Endothelial cell of umbilical vein (primary cell): ENCODE data around the gene PKNOX2. TPM values are rescaled to one million over a fixed set of nuclear protein-coding genes. Genes with fewer than 3 reads are reported as not detected.

Experiments
- BruUV-seq: library from RNA; stranded (reverse); fragments of 400-500 nt; replicated peaks from 2 replicates; lab custom pipeline; 2021; lab: Mats Ljungman, UMichigan
- CTCF ChIA-PET: fragments of 300-600, 350-600 bp; sonication (Branson Sonifier 250); formaldehyde crosslinking; loops from one replicate; lab custom pipeline; 2021; ENCODE audit warnings: antibody characterized with exemption, inconsistent platforms; lab: Charles Lee
- POLR2A ChIA-PET: fragments of 300-600, 350-600 bp; sonication (Branson Sonifier 250); formaldehyde crosslinking; loops from one replicate; lab custom pipeline; 2021; ENCODE audit warnings: antibody characterized with exemption, inconsistent platforms; lab: Charles Lee
- DNase-seq: peaks from one replicate; pipeline ENCODE4 v3.0.0-alpha.2; 2011; ENCODE audit warnings: low read depth, low spot score
- FAIRE-seq: peaks from 2 replicates; lab custom pipeline; 2011; peaks lifted over from hg19 to GRCh38; lab: Jason Lieb, UNC
- H2AFZ ChIP-seq: 2 replicates; pipeline ENCODE4 v1.6.0; 2012; ENCODE audit warnings: low read depth, low read length, control low read depth, inconsistent platforms
- H3K27ac ChIP-seq: 2 replicates; pipeline ENCODE4 v1.5.1; 2011; ENCODE audit warnings: low read depth, mild to moderate bottlenecking, control low read depth, low read length, moderate library complexity; ENCODE audit not compliant: insufficient read depth
- H3K27me3 ChIP-seq, 2 experiments: 2 replicates each; pipeline versions ENCODE4 v1.6.0 to v1.6.1; 2011; ENCODE audit warnings: low read length in 2 of 2, mixed read lengths in 1 of 2; ENCODE audit not compliant: control insufficient read depth in 2 of 2, insufficient read depth in 2 of 2
- H3K36me3 ChIP-seq, 2 experiments: 2 replicates in 1 of 2; 3 replicates in 1 of 2; pipeline ENCODE4 v1.5.1; 2011; ENCODE audit warnings: low read length in 2 of 2, mild to moderate bottlenecking in 1 of 2, moderate library complexity in 1 of 2; ENCODE audit not compliant: control insufficient read depth in 2 of 2, insufficient read depth in 2 of 2; ENCODE audit errors: extremely low read depth in 1 of 2
- H3K4me1 ChIP-seq: 3 replicates; pipeline ENCODE4 v1.5.1; 2011; ENCODE audit warnings: mild to moderate bottlenecking, low read length; ENCODE audit not compliant: control insufficient read depth, insufficient read depth; ENCODE audit errors: extremely low read depth
- H3K4me2 ChIP-seq: 2 replicates; pipeline ENCODE4 v1.6.1; 2011; ENCODE audit warnings: low read length, control low read depth, mixed read lengths; ENCODE audit not compliant: insufficient read depth
- H3K4me3 ChIP-seq, 3 experiments: fragments of 200-600 bp in 1 of 3; sonication (generic), shearing (Covaris generic) in 1 of 3; replicated peaks in 1 of 3; 2 replicates each; pipeline ENCODE4 v1.5.1; 2011 to 2016; ENCODE audit warnings: control low read depth in 3 of 3, low read length in 3 of 3, mild to moderate bottlenecking in 2 of 3, inconsistent platforms in 1 of 3, low read depth in 1 of 3, moderate library complexity in 1 of 3; ENCODE audit not compliant: insufficient read depth in 1 of 3
- H3K79me2 ChIP-seq: 2 replicates; pipeline ENCODE4 v1.6.0; 2012; ENCODE audit warnings: low read length, inconsistent platforms; ENCODE audit not compliant: control insufficient read depth, insufficient read depth
- H3K9ac ChIP-seq: replicated peaks from 2 replicates; pipeline ENCODE3; 2011; ENCODE audit warnings: low read length, control low read depth; ENCODE audit not compliant: insufficient read depth; ENCODE audit errors: extremely low read depth
- H3K9me1 ChIP-seq: replicated peaks from 3 replicates; pipeline ENCODE4 v1.6.0; 2011; ENCODE audit warnings: mild to moderate bottlenecking, low read length; ENCODE audit not compliant: control insufficient read depth, insufficient read depth; ENCODE audit errors: extremely low read depth
- H3K9me3 ChIP-seq: replicated peaks from 2 replicates; pipeline ENCODE4 v1.5.1; 2012; ENCODE audit warnings: low read length, inconsistent platforms; ENCODE audit not compliant: control insufficient read depth, insufficient read depth
- H4K20me1 ChIP-seq: replicated peaks from 2 replicates; pipeline ENCODE3; 2011; ENCODE audit warnings: mild to moderate bottlenecking, low read length; ENCODE audit not compliant: control insufficient read depth, insufficient read depth; ENCODE audit errors: extremely low read depth
- CTCF ChIP-seq, 2 donors: IDR thresholded peaks; 1 replicate in 1 of 2; 2 replicates in 1 of 2; pipeline ENCODE4 v1.5.1; 2011; ENCODE audit warnings: low read length in 2 of 2, mild to moderate bottlenecking in 2 of 2, moderate library complexity in 2 of 2, control low read depth in 1 of 2, inconsistent platforms in 1 of 2, low read depth in 1 of 2; ENCODE audit not compliant: insufficient read depth in 1 of 2; ENCODE audit errors: extremely low read depth in 1 of 2
- GATA2 ChIP-seq: IDR thresholded peaks from 2 replicates; pipeline ENCODE4 v1.7.0; 2011; ENCODE audit warnings: low read depth, mild to moderate bottlenecking, moderate library complexity, mixed read lengths, low read length; ENCODE audit not compliant: insufficient read length, insufficient read depth
- MAX ChIP-seq: IDR thresholded peaks from 2 replicates; pipeline ENCODE4 v1.6.1; 2011; ENCODE audit not compliant: insufficient read depth, insufficient read length
- MYC ChIP-seq: IDR thresholded peaks from one replicate; pipeline ENCODE4 v1.6.1; 2011; ENCODE audit warnings: mild to moderate bottlenecking, low read depth, low read length
- POLR2A ChIP-seq: IDR thresholded peaks from 2 replicates; pipeline ENCODE4 v1.6.1; 2012; ENCODE audit warnings: low read depth, mild to moderate bottlenecking, control low read depth, low read length
- dilution Hi-C: fragments of 300-500 bp; cut with MboI; formaldehyde crosslinking; loops from one replicate; pipeline ENCODE4 v1.15.0; 2019; ENCODE audit warnings: low sequenced_read_pairs; ENCODE audit not compliant: extremely low pct_ligation_motif_present
- intact Hi-C: fragments of 100-400 bp; cut with micrococcal nuclease; formaldehyde crosslinking; loops from one replicate; pipeline ENCODE4 v1.10.0; 2022
- polyA plus RNA-seq, 4 experiments: library from polyadenylated mRNA; depleted of rRNA in 3 of 4; stranded (reverse) in 3 of 4; unstranded in 1 of 4; fragments of >200 nt; gene quantifications; 2 replicates each; pipeline versions ENCODE4 v1.2.1 to v1.2.3, GENCODE V29; 2011 to 2012; ENCODE audit warnings: missing spikeins in 1 of 4
- total RNA-seq: library from RNA; stranded (reverse); gene quantifications from 2 replicates; pipeline ENCODE4 v1.2.3, GENCODE V29; 2021

The PKNOX2 gene
- total and polyA plus RNA-seq, 2 donors (not counting 3 experiments of a cell fraction or from before 2014, with no cell fraction given): 0.11 to 0.91 TPM

GRCh38 chr11:125163431-125164063, 1.0 kb upstream of the PKNOX2 start:
- TF ChIP-seq MYC (no peak), MAX (no peak), CTCF (IDR thresholded peaks at IDR 0.05; ENCODE audit: extremely low read depth in 1 of 2, insufficient read depth in 1 of 2, low read depth in 1 of 2, low read length in 2 of 2) (no peak), GATA2 (no peak), POLR2A (no peak)
- peaks cover 16% of the 10 kb centered on the region for H3K4me1 ChIP-seq
- no peak overlapping the region for H3K27ac ChIP-seq
- no TSS peak for BruUV-seq
- intact Hi-C loops: loop anchor here (1.0 to 10.0 kb wide), 4 partner anchors 73 to 711 kb away; no protein-coding TSS in a partner anchor
- H2AFZ ChIP-seq: no peak overlapping the region
- FAIRE-seq (no peak), DNase-seq (no peak)
- no peak overlapping the region for H3K4me2 ChIP-seq
- H3K9ac ChIP-seq: no peak overlapping the region
- no peaks in the 10 kb centered on the region for H3K9me1 ChIP-seq
- dilution Hi-C loops: no loop called here
- peaks cover 24 to 29% of the 10 kb centered on the region in 2 experiments for H3K27me3 ChIP-seq
- no peaks in the 10 kb centered on the region for H3K9me3 ChIP-seq
- no peak overlapping the region for H3K4me3 ChIP-seq
- no peaks in the 10 kb centered on the region for H4K20me1 ChIP-seq
- no peaks in the 10 kb centered on the region for H3K79me2 ChIP-seq
- ChIA-PET CTCF (interaction anchor here (0.6 to 10.4 kb wide), 7 partner anchors 10 to 263 kb away, joined by 3 to 188 read pairs (median 4); no protein-coding TSS in a partner anchor), POLR2A (no interaction called here)
- H3K36me3 ChIP-seq: no peaks in the 10 kb centered on the region
